GM21423 (cell line): Measurements from ENCODE around the gene NEK7.
"Not testable (repeated sequence)": the region's sequence is repeated elsewhere in the genome, so short reads cannot be mapped to it uniquely, and the experiment has no call there.

ENCODE experiments used
- ATAC-seq: cut with Tn5 transposase; IDR thresholded peaks from one replicate; pipeline ENCODE4 v1.9.1; 2021; ENCODE audit warnings: mild to moderate bottlenecking, moderate library complexity; ENCODE audit not compliant: unreplicated experiment

Gene NEK7

DNA sequence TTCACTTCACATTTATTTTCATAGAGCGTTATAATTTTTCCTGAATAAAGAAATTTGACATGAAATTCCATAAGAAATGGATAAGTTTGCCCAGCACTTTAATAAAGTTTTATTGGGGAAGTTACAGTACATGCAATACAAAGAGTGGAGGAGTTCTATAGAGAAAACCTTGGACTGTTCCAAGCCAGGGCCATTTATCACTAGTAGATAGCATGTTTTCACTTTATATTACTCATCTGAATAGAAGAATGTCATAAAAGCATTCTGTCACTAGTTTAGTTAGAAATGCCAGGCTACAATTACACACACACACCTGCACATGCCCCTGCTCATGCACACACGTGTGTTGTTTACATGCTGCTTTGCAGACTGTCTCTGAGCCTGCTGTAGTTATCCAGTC, 123.3 kb downstream of the NEK7 start:
- no peak for ATAC-seq

DNA sequence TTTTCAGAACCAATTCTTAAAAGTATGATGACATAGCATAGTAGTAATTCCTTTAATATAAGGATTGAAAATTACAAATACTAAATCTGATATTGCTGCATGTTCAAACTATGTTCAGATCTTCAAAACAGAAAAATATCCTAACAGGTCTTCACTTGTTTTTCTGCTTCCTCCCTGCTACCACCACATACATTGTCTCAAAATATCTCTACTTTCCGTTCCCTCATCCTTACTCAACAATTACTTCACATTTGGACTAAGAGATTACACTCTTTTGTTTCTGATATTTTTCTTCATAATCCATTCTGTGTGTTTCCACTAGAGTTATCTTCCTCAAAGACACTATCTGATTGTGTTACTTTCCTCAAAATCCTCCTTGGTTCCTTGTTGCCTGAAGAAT, 125.1 kb downstream of the NEK7 start:
- ATAC-seq = no peak

GRCh38 chr1:198283222-198283621, 126.4 kb downstream of the NEK7 start:
- no peak for ATAC-seq

- no peak for ATAC-seq
Observed at GRCh38 chr1:198287916-198288315, 131.1 kb downstream of the NEK7 start.

- no peak for ATAC-seq
Observed at GRCh38 chr1:198290089-198290683, 133.4 kb downstream of the NEK7 start.

DNA sequence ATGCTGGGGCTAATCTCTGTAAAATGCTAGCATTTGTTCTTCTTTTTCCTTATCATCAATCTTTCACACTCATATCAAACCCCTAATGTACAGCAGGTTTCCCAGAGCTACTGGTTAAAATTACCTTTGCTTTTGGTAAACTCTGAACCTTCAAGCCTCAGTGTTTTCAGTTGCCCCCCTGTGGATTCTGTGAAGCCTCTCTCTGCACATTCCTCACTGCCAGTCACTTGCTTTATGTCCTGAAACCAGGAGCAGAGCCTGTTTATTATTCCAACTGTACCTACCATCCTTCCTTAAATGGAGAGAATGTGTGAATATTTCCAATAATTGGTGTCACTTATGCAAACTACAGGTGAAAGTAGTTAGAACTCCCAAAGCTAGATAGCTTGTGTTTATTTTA, 134.2 kb downstream of the NEK7 start:
- no peak for ATAC-seq

DNA sequence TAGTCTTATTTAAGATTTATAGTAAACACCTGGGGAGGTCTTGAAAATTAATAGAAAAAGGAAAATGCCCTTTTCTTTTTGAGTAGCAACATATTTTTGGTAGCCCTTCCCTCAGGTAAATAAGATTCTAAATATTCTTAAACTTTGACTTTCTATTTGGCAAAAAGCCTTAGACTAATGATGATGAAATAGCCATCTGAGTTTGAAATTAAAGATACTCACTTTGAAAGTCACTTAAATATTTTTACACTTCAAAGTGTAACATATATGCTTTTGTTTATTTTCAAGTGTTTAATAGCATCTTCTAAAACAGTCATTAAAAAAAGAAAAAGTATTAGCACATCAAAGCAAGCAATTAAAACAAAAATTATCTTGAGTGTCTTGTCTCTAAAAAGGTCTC, 135.1 kb downstream of the NEK7 start:
- no peak for ATAC-seq

DNA sequence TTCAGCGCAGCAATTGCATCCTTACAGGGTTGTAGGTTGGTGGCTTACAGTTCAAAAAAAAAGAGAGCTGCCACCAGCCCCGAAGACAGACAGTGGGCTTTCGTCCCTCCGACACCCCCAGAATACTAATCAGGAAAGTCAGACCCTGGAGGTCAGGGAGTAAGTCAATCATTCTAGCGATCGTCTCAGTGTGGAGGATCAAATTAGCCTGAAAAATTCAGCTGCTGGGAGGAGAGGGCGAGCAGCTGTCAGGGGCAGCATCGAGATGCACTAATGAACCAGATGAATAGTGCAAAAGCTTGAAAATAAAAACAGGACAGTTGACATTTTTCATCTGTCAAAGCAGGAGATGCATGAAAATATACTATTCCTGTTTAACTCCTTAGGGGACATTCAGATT, 138.4 kb downstream of the NEK7 start:
- no peak for ATAC-seq

GRCh38 chr1:198295971-198296370, 139.2 kb downstream of the NEK7 start:
- no peak for ATAC-seq

- ATAC-seq = no peak
Observed at GRCh38 chr1:198297281-198297680, 140.5 kb downstream of the NEK7 start.

GRCh38 chr1:198298640-198299039, 141.8 kb downstream of the NEK7 start:
- no peak for ATAC-seq

GRCh38 chr1:198300451-198300850, 143.7 kb downstream of the NEK7 start:
- ATAC-seq = no peak

DNA sequence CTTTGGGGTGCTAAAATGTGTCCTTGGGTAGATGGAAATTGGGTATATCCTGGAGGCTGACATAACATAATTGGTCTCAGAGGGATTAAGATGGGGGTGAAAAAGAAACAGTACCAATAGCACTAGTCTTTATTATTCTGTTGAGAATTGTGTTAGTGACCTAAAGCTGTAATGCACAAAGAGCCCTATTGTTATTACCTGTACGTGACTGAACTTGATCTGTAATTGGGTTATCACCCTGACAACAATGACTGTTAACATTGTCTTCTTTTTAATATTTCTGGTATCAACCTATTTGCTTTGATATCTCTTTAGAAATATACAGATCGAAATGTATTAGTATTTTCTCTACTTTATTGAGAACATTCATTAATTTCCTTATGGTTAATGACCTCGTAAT, 147.6 kb downstream of the NEK7 start:
- ATAC-seq = no peak

DNA sequence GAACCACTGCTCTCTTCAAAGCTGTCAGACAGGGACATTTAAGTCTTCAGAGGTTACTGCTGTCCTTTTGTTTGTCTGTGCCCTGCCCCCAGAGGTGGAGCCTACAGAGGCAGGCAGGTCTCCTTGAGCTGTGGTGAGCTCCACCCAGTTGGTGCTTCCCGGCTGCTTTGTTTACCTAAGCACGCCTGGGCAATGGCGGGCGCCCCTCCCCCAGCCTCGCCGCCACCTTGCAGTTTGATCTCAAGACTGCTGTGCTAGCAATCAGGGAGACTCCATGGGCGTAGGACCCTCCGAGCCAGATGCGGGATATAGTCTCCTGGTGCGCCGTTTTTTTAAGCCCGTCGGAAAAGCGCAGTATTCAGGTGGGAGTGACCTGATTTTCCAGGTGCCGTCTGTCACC, 158.0 kb downstream of the NEK7 start:
- not testable (repeated sequence) for ATAC-seq

GRCh38 chr1:198315331-198315730, 158.5 kb downstream of the NEK7 start:
- not testable (repeated sequence) for ATAC-seq

GRCh38 chr1:198316546-198317100, 159.8 kb downstream of the NEK7 start:
- ATAC-seq = no peak

GRCh38 chr1:198318085-198318484, 161.3 kb downstream of the NEK7 start:
- peak; percentile 81 for ATAC-seq

- ATAC-seq = no peak
Observed at GRCh38 chr1:198320759-198321158, 164.0 kb downstream of the NEK7 start.

DNA sequence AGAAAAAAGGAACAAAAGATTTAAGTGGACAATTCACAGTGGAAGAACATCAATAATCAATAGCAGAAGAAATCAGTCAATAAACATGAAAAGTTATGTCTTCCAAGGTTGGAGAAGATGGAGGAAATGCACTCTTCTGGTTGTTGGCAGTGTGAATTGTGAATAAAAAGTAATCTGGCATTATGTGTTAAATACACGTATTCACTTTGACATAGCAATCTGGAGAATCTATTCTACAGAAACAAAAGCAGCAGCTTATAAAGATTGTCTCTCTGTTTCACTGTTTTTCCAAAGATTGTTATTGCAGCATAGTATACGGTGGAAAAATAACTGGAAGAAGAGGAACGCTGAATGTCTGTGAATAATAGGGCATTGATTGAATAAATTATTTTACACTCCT, 169.4 kb downstream of the NEK7 start:
- no peak for ATAC-seq

DNA sequence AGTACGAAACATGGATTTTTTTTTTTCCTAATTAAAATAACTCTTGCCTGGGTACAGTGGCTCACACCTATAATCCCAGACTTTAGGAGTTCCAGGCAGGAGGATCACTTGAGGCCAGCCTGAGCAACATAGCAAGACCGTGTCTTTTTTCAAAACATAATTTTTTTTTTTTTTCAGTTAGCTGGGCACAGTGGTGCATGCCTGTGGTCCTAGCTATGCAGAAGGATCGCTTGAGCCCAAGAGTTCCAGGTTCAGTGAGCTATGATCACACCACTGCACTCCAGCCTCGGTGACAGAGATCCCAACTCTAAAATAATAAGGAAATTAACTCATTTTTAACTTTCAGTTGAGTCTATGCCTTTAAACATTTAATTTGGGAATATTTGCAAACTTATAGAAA, 170.1 kb downstream of the NEK7 start:
- ATAC-seq = no peak

DNA sequence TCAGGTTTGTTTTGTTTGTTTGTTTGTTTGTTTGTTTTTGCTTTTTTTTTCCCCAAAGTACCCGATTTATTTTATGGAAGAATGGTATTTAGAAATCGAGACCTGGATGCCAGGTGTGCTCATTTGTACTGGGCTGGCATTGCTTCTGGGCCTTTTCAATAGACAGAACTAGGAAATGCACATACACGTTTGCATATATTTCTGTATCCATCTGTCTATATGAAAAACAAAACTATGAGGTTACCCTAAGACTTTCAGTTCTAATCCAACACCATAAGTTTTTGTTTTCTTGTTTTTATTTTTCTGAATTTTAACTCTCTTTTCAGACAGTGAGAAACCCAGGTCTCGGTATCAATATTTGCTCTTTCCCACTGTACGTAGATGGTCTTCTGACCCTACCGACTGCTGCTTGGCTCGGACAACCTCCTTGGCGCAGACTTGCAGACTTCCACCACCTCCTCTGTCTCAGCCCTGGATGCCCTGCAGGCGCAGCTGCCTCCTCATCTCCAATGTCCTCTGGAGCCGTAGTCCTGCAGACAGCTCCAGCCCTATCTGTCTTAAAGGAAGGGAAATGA, 171.7 kb downstream of the NEK7 start:
- no peak for ATAC-seq

GRCh38 chr1:198330982-198331615, 174.3 kb downstream of the NEK7 start:
- ATAC-seq = no peak
